GM23248 (cell line): ENCODE data around the gene SLC34A3. TPM values are rescaled to one million over a fixed set of nuclear protein-coding genes. Genes with fewer than 3 reads are reported as not detected.

ENCODE experiments used
- DNase-seq: peaks from one replicate; pipeline ENCODE4 v3.0.0-alpha.2; 2015
- H2AFZ ChIP-seq: fragments of 200-600 bp; sonication (generic); 2 replicates; pipeline ENCODE4 v1.6.1; 2016; ENCODE audit warnings: antibody characterized with exemption
- H3F3A ChIP-seq: fragments of 200-600 bp; sonication (generic); 2 replicates; pipeline ENCODE4 v1.6.1; 2016; ENCODE audit warnings: mild to moderate bottlenecking, antibody characterized with exemption, mixed run types; ENCODE audit not compliant: insufficient read depth
- H3K27ac ChIP-seq: fragments of 200-600 bp; sonication (generic); 2 replicates; pipeline ENCODE4 v1.5.1; 2016; ENCODE audit warnings: mild to moderate bottlenecking
- H3K27me3 ChIP-seq: fragments of 200-600 bp; sonication (generic); replicated peaks from 2 replicates; pipeline ENCODE4 v1.6.1; 2016; ENCODE audit warnings: mild to moderate bottlenecking; ENCODE audit not compliant: insufficient read depth
- H3K36me3 ChIP-seq: fragments of 200-600 bp; sonication (generic); 2 replicates; pipeline ENCODE4 v1.6.1; 2016; ENCODE audit warnings: low read depth, mild to moderate bottlenecking
- H3K4me1 ChIP-seq: fragments of 200-600 bp; sonication (generic); 2 replicates; pipeline ENCODE4 v1.6.1; 2016; ENCODE audit warnings: mild to moderate bottlenecking; ENCODE audit not compliant: insufficient read depth
- H3K4me2 ChIP-seq: fragments of 200-600 bp; sonication (generic); one replicate; pipeline ENCODE4 v1.6.1; 2016; ENCODE audit warnings: mild to moderate bottlenecking; ENCODE audit not compliant: unreplicated experiment
- H3K4me3 ChIP-seq: fragments of 200-600 bp; sonication (generic); 2 replicates; pipeline ENCODE4 v1.5.1; 2016; ENCODE audit warnings: mild to moderate bottlenecking
- H3K79me2 ChIP-seq: fragments of 200-600 bp; sonication (generic); 2 replicates; pipeline ENCODE4 v1.6.1; 2016; ENCODE audit warnings: mild to moderate bottlenecking; ENCODE audit not compliant: insufficient read depth
- H3K9ac ChIP-seq: fragments of 200-600 bp; sonication (generic); 2 replicates; pipeline ENCODE4 v1.6.1; 2016; ENCODE audit warnings: mild to moderate bottlenecking
- H3K9me2 ChIP-seq: fragments of 200-600 bp; sonication (generic); 2 replicates; pipeline ENCODE4 v1.6.1; 2016; ENCODE audit warnings: mixed run types, mild to moderate bottlenecking, moderate library complexity; ENCODE audit not compliant: insufficient read depth
- H3K9me3 ChIP-seq: fragments of 200-600 bp; sonication (generic); one replicate; pipeline ENCODE4 v1.6.1; 2017; ENCODE audit warnings: low read depth
- H4K20me1 ChIP-seq: fragments of 200-600 bp; sonication (generic); 2 replicates; pipeline ENCODE4 v1.6.0; 2016; ENCODE audit not compliant: insufficient read depth
- EZH2 ChIP-seq: fragments of 200-600 bp; sonication (generic); IDR thresholded peaks from 2 replicates; pipeline ENCODE4 v1.6.1; 2018; ENCODE audit warnings: antibody characterized with exemption, mild to moderate bottlenecking; ENCODE audit not compliant: insufficient read depth, poor library complexity, severe bottlenecking
- EZH2phosphoT487 ChIP-seq: fragments of 200-600 bp; sonication (generic); IDR thresholded peaks from 2 replicates; pipeline ENCODE4 v1.6.1; 2018; ENCODE audit warnings: antibody characterized with exemption, moderate library complexity, mild to moderate bottlenecking, low read depth; ENCODE audit not compliant: insufficient read depth
- WGBS, 2 experiments: methylation state at CpG; one replicate each; pipeline ENCODE4 v1.1.6; 2015 to 2017; ENCODE audit warnings: low lambda C conversion rate in 2 of 2, low coverage in 1 of 2; ENCODE audit errors: missing lambda C conversion rate in 2 of 2; 5-methylcytosine and 5-hydroxymethylcytosine counted together
- in situ Hi-C: fragments of 300-500 bp; cut with MboI; formaldehyde crosslinking; loops from 2 replicates; pipeline ENCODE4 v1.15.0; 2020
- polyA plus RNA-seq: library from polyadenylated mRNA; unstranded; fragments of >200 nt; fragmentation: Nextera tagmentation; extraction: Ambion mirVana; gene quantifications from 2 replicates; pipeline ENCODE4 v1.2.1, GENCODE V29; 2016
- total RNA-seq: library from RNA; depleted of rRNA; stranded (reverse); fragments of >200 nt; shearing (Covaris generic); gene quantifications from 2 replicates; pipeline ENCODE4 v1.2.3, GENCODE V29; 2014

Gene SLC34A3
- total and polyA plus RNA-seq, 2 experiments from 2014 or later: not detected

DNA sequence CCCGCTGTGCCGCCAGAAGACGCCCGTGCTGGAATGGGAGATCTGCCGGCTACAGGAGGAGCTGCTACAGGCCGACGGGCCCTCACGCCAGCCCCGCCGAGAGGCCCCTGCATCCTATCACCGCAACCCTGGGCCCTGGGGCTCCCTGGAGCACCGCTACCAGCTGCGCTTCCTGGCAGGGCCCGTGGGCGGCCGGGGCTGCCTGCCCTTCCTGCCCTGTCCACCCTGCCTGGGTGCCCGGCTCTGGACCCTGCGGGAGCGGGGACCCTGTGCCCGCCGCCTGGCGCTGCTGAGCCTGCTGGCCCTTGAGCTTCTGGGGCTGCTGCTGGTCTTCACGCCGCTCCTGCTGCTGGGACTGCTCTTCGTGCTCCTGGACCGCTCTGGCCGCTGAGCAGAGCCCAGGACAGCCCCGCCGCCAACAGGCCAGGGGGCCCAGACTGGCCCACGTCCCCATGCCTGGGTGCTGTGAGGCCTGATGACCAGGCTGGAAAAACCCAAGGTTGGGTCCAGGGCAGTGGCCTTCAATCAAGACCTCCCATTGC, 12.4 kb upstream of the SLC34A3 start:
- Histone ChIP-seq H3K9ac (no peak overlapping the region), H3K4me1 (peaks cover 13% of the 10 kb centered on the region), H2AFZ (no peak overlapping the region), H4K20me1 (no peaks in the 10 kb centered on the region), H3K27ac (no peak overlapping the region), H3K79me2 (no peaks in the 10 kb centered on the region), H3K27me3 (no peaks in the 10 kb centered on the region), H3K36me3 (no peaks in the 10 kb centered on the region), H3K4me2 (no peak overlapping the region), H3K9me3 (no peaks in the 10 kb centered on the region), H3K4me3 (no peak overlapping the region), H3K9me2 (no peaks in the 10 kb centered on the region), H3F3A (no peaks in the 10 kb centered on the region)
- TF ChIP-seq EZH2phosphoT487 (no peak), EZH2 (no peak)
- WGBS, 2 experiments: 85 to 89% methylated on average over 23 to 28 of the region's 30 CpGs
- in situ Hi-C loops: loop anchor here (10.0 kb wide), 1 partner anchor 93 kb away; no protein-coding TSS in a partner anchor
- DNase-seq: no peak

DNA sequence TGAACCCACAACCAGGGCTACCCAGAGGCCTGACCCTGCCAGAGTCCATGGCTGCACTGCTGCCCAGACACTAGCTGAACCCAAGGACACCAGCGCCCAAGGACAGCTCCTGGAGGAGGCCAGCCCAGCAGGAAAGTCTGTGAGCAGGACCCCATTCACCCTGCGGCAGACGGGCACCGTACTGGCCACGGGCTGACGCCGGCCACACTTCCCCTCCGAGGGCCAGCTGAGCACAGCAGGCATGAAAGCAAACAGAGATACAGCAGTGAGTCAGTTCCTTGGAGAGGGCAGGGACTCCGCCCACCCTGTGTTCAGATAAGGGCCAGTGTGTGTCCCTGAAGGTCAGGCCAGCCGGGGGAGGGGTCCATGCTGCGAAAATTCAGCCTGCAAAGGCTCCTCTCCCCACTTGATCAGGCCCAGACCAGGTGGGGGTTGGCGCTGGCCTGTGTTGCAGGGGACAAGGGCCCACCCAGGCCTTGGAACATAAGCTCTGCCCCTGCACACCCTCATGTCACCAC, 11.9 kb upstream of the SLC34A3 start:
- H3K4me2 ChIP-seq: no peak overlapping the region

DNA sequence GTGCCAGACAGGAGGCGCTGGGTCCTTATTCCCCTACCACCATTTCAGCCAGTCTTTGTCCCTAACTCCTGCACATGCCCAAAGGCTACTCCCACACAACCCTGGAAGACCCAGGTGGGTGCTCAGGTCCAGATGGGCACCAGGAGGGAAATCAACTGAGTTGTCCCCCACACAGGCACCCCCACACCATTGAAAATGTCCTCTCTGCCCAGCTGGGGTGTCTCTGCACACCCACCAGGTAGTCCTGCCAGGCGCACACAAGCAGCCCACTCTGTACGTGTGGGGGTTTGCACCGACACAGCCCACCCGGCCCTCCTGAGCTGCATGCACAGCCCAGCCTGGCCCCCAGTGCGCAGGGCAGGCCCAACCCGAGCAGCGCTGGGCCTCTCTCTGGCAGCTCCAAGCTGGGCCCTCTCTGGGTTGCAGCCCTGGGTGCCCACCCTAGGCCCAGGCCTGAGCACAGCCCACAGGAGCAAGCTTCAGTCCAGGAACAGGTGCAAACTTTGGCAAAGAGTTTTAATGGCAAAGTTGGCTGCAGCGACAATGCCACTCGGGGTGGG, 10.9 kb upstream of the SLC34A3 start:
- in situ Hi-C loops: loop anchor here (10.0 kb wide), 1 partner anchor 95 kb away; no protein-coding TSS in a partner anchor
- WGBS, 2 experiments: 95 to 98% methylated on average over 7 to 10 of the region's 10 CpGs
- Histone ChIP-seq H3K36me3 (no peaks in the 10 kb centered on the region), H3K79me2 (no peaks in the 10 kb centered on the region), H3K27ac (no peak overlapping the region), H3F3A (no peaks in the 10 kb centered on the region), H2AFZ (no peak overlapping the region), H3K9me3 (no peaks in the 10 kb centered on the region), H3K9me2 (no peaks in the 10 kb centered on the region), H3K4me3 (no peak overlapping the region), H4K20me1 (no peaks in the 10 kb centered on the region), H3K27me3 (no peaks in the 10 kb centered on the region), H3K4me2 (no peak overlapping the region), H3K9ac (no peak overlapping the region), H3K4me1 (peaks cover 16% of the 10 kb centered on the region)
- TF ChIP-seq EZH2 (no peak), EZH2phosphoT487 (no peak)
- no peak for DNase-seq

More for the DNA sequence above, 11.9 kb upstream of the SLC34A3 start:
- Histone ChIP-seq H3K4me3 (no peak overlapping the region), H3K27ac (no peak overlapping the region), H3F3A (no peaks in the 10 kb centered on the region), H3K9ac (no peak overlapping the region), H2AFZ (no peak overlapping the region), H4K20me1 (no peaks in the 10 kb centered on the region), H3K9me2 (no peaks in the 10 kb centered on the region), H3K9me3 (no peaks in the 10 kb centered on the region), H3K79me2 (no peaks in the 10 kb centered on the region), H3K27me3 (no peaks in the 10 kb centered on the region), H3K36me3 (no peaks in the 10 kb centered on the region), H3K4me1 (peaks cover 13% of the 10 kb centered on the region)
- in situ Hi-C loops: loop anchor here (10.0 kb wide), 1 partner anchor 94 kb away; no protein-coding TSS in a partner anchor
- TF ChIP-seq EZH2: no peak
- no peak for TF ChIP-seq EZH2phosphoT487
- peak; percentile 53 for DNase-seq
- 75 to 85% methylated on average over 12 of the region's 12 CpGs for WGBS, 2 experiments

DNA sequence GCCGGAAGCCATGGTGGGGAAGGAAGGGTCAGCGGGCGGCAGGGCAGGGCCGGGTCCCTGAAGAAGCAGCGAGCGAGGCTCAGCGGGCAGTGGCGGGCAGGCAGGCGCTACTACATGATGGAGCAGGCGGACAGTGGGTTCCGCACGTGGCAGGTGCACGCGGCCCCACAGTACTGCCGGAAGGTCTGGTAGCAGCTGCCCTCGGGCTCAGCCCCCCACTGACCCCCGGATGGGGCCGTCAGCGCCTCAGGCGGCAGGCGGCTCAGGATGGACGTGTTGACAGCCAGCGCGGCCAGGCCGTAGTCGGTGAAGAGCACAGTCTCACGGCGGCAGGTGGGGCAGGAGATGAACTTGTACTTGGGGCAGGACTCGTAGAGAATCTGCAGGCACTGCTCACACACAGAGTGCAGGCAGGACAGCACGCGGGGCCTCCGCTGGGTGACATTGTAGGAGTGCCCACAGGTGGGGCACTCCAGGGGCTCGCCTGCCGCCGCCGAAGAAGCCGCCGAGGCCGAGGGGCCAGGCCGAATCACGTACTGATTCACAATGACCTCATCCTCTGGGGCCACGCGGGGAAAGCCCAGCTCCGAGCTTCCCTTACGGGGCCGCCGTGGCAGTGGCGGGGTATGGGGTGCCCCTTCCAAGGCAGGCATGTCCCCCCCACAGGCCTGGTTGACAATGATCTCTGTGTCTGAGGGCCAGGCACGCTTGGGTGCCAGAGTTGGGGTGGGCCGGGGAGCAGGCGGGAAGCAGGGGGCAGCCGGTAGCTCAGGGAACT, 10.2 kb upstream of the SLC34A3 start:
- WGBS, 2 experiments: 93 to 94% methylated on average over 44 to 51 of the region's 52 CpGs
- in situ Hi-C loops: no loop called here
- Histone ChIP-seq H2AFZ (no peak overlapping the region), H3K27me3 (no peaks in the 10 kb centered on the region), H3K36me3 (no peaks in the 10 kb centered on the region), H3K9me3 (no peaks in the 10 kb centered on the region), H3K4me3 (no peak overlapping the region), H3K4me2 (no peak overlapping the region), H3F3A (no peaks in the 10 kb centered on the region), H3K9ac (no peak overlapping the region), H4K20me1 (no peaks in the 10 kb centered on the region), H3K79me2 (no peaks in the 10 kb centered on the region), H3K9me2 (no peaks in the 10 kb centered on the region), H3K4me1 (peaks cover 16% of the 10 kb centered on the region), H3K27ac (no peak overlapping the region)
- TF ChIP-seq EZH2 (no peak), EZH2phosphoT487 (no peak)
- no peak for DNase-seq
